Fibroblast of skin of left biceps (primary cell): ENCODE measurements around the gene PRKG1.
"Not testable (repeated sequence)": the region's sequence is repeated elsewhere in the genome, so short reads cannot be mapped to it uniquely, and the experiment has no call there.

ENCODE experiments used
- DNase-seq, 2 experiments: peaks; one replicate each; pipeline ENCODE4 v3.0.0-alpha.2; 2013; ENCODE audit warnings: low read depth in 2 of 2

The PRKG1 gene

GRCh38 chr10:51377070-51377931 is 303.0 kb downstream of the PRKG1 start:
- DNase-seq, result no peak

- DNase-seq, result no peak
Observed at GRCh38 chr10:51377932-51378599, 303.8 kb downstream of the PRKG1 start.

DNA sequence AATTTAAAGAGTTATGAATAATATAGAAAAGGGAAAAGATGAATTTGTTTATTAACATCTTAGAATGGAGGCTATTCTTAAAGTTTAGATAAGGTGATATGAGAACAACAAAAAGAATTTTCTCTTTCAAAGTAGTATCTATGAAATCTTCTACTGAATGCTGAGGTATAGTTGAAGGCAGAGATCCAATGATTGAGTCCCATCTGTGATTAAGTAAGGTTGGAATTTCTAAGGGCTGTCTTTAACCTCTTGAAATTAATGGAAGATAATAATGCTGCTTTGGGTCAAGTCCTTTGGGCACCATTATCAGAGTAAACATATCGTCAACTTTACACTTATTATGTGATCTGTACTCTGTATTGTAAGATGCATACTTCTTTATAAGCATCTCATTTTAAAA is 307.9 kb downstream of the PRKG1 start:
- no peak for DNase-seq

- no peak for DNase-seq
Observed at GRCh38 chr10:51384971-51385370, 310.7 kb downstream of the PRKG1 start.

DNA sequence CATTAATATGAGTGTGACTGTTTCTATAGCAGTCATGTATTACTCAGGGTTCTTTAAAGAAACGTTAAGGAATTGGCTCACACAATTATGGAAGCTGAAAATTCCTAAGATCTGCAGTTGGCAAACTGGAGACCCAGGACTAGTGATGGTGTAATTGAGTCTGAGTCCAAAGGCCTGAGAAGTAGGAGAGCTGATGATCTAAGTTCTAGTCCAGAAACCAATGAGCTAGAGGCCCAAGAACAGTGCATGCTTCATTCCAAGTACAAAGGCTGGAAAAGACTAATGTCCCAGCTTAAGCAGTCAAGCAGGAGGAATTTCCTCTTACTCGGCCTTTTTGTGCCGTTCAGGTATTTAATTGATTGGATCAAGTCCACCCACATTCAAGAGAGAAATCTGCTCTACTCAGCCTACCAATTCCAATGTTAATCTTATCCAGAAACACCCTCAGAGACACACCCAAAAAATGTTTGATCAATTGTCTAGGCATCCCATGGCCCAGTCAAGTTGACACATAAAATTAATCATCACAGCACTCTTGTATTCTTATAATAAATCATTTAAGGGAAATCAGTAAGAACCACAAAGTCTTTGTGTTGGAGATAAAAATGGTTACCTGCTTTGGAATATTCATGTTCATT is 312.1 kb downstream of the PRKG1 start:
- no peak for DNase-seq

DNA sequence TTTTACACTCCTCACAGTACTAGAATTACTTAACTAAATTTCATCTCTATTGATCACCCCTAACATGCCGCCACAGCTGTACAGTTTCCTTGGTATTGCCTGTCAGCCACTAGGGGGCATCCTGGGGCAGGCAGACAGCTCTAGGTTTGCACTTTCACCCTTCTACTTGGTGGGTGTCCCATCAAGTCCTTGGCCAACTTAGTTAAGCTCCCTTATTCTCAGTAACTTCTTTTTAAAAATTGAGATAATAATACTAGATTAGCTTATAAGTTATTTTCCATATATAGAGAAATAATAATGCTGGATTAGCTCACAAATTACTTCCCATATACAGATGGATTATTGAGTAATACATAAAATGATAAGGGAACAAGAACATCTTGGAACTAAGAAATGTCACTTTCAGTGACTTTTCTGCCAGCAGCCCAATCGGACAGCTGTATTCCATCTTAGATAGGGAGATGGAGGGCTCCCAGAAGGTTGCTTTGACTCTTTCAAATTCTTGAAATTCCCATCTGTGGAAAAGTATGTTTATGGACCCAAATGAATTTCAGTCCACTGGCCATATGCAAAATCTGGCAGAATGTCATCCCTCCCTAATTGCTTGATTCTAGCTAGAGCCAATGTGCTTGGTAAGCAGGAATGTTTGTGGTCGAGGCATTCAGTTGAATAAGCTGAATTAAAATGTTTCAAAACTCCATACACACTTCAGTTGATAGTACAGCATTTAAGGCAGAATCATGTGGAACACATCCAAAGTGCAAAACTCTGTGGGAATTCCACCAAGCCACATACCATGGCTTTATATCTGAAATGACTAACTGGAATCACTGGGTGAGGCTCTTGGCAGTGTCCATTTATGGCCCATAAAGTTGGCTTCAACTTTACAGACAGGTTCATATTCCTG is 315.4 kb downstream of the PRKG1 start:
- DNase-seq, result peak; percentile 100

DNA sequence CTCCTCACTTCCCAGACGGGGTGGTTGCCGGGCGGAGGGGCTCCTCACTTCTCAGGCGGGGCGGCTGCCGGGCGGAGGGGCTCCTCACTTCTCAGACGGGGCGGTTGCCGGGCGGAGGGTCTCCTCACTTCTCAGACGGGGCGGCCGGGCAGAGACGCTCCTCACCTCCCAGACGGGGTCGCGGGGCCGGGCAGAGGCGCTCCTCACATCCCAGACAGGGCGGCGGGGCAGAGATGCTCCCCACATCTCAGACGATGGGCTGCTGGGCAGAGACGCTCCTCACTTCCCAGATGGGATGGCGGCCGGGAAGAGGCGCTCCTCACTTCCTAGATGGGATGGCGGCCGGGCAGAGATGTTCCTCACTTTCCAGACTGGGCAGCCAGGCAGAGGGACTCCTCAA is 318.7 kb downstream of the PRKG1 start:
- DNase-seq, result not testable (repeated sequence)

GRCh38 chr10:51394039-51394438 is 319.8 kb downstream of the PRKG1 start:
- DNase-seq, result no peak

- DNase-seq, result no peak
Observed at GRCh38 chr10:51397244-51397643, 323.0 kb downstream of the PRKG1 start.

- no peak for DNase-seq
Observed at GRCh38 chr10:51397695-51398094, 323.4 kb downstream of the PRKG1 start.

- no peak for DNase-seq
Observed at GRCh38 chr10:51399840-51400239, 325.6 kb downstream of the PRKG1 start.

- no peak for DNase-seq
Observed at GRCh38 chr10:51400392-51401096, 326.3 kb downstream of the PRKG1 start.

DNA sequence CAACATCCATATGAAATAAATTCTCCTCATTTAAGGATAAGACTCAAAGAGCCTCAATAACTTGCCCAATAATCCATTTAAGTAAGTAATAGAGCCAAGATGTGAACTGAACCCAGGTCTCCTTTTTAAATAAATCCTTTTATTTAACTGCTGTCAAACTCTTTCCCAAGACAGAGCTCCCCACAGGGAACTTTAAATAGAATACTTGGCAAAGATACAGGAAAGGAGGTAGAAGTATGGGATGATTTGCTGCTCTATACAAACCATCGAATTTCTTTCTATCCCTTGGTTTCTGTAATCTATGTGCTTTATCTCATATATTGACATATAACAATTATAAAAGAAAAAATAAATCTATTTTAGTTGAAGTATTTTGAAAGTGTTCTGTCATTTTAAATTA is 329.2 kb downstream of the PRKG1 start:
- peak; percentile 26 to 49 for DNase-seq

- peak; percentile 63 to 72 for DNase-seq
Observed at GRCh38 chr10:51405580-51406351, 331.5 kb downstream of the PRKG1 start.

GRCh38 chr10:51406581-51406980 is 332.3 kb downstream of the PRKG1 start:
- DNase-seq, result no peak

DNA sequence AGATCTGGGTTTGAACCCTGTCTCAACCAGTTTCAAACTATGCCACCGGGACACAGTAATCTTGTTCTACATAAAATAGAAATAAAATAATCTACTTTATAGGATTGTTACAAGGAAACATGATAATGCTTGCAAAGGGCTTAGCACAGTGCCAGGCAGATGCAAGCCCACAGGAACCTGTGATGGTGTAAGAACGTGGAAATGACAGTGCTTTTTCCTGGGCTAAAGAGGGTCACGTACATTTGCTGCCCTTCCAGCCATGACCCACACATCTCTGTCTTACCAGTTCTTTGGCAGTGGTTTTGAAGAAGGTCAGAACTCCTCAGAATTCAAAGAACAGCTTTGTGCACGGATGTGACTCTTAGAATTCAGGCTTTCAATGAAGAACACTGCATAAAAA is 342.2 kb downstream of the PRKG1 start:
- no peak for DNase-seq

DNA sequence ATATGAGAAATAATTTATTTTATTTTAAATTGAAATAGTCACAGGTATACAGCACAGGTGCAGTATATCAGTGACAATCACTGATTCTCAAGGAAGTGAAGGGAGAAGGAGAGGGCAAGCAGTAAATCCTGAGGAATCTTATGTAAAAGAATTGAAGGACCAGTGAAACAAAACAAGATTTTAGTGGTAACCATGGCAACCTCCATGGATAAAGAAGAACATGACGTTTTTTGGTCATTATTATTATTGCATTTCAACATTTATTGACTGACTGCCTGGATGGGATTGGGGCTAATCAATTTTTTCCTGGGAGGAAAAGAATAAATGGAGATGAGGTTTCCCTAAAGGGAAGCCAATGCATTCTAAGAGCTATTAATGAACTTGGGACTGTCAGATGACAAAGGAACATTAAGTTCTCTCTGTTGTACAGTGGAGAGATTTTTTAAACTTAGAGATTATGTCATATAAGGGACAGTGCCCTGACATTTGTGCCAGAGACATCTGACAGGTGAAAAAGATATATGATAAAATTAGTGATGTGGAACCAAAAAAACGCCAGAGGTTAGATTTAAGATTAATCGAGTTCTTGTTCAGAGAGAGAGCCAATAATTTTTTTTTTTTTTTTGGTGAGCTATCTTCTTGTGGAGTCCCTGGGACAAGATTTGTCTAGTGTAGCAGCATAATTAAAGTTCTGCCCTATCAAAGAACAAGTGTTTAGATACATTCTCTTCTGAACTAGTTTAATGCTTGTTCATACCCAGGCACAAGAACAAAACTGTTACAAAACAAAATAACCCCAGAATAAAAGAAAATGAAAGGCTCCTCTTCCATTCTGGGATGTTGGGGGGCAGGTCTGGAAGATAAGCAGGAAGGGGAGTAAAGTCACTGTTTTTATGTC is 345.2 kb downstream of the PRKG1 start:
- no peak for DNase-seq

- no peak for DNase-seq
Observed at GRCh38 chr10:51421853-51422252, 347.6 kb downstream of the PRKG1 start.
